Suprapubic skin (tissue), 3 donors: ENCODE results near the gene CEACAM18.

Experiments used
- CTCF ChIP-seq, 2 donors: fragments of 200-600 bp in 1 of 2; fragments of 450-650 bp in 1 of 2; sonication (generic) in 1 of 2; IDR thresholded peaks; one replicate each; pipeline ENCODE4 v1.5.1; 2016 to 2019; ENCODE audit warnings: antibody characterized with exemption in 2 of 2, mild to moderate bottlenecking in 1 of 2, moderate library complexity in 1 of 2
- EP300 ChIP-seq: sonication (generic); formaldehyde crosslinking; IDR thresholded peaks from one replicate; pipeline ENCODE4 v1.6.1; 2017; ENCODE audit warnings: antibody characterized with exemption

- TF ChIP-seq CTCF (IDR thresholded peaks at IDR 0.05) (peak; percentile 42 to 62), EP300 (no peak)
Measured at GRCh38 chr19:51514866-51515481, 36.6 kb downstream of the CEACAM18 start.
